NK-92 treated with Interleukin-12 subunit alpha and Interleukin-12 subunit beta, amount 100 ng/mL, for 24 hours (cell line): ENCODE results near the gene TSPAN3.

Source experiments
- DNase-seq: peaks from one replicate; lab custom pipeline; 2025; lab: John Stamatoyannopoulos, UW

Gene TSPAN3

DNA sequence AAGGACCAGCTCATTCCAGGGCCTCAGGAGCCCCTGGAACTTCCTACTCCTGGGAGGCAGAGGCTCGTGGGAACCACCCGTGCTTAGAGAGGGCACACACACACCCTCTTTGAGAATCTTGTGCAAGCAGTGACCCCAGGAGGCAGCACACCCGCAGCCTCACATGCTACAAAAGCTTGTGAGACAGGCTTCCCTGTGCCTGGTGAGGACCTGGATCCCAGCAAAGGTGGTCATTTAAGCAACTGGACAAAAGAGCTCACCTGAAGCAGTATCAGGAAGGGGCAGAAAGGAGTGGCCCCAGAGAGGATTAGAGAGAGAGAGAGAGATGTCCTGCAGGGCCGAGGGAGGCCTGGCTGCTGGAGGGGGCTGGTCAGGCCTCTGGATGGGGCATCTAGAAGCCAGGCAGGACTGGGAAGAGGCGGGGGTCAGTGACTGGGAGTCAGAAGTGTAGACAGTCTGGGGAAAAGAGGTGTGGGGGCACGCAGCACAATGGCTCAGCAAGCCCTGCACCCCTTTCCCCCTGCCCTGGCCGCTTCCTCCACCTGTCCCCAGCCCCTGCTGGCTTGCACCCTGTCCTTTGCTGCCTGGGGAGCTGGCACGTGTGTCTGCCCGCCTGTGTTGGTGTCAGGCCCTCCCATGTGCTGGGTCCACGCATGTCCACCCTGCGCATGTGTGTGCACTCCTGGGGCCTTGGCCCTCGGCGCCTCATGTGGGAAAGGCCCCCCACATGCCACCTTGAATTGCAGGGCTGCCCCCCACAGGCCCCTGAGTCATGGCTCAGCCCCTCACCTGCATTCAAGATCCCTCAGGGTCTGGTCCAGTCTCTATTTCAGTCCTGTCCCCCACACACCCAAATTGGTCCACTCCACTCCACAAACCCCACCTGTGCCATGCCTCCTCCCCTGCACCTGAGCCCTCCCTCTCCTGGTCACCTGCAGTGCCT, 36.9 kb downstream of the TSPAN3 start:
- DNase-seq = no peak

GRCh38 chr15:77033417-77033728, 37.5 kb downstream of the TSPAN3 start:
- DNase-seq = no peak

GRCh38 chr15:77032647-77033416, 38.1 kb downstream of the TSPAN3 start:
- DNase-seq = no peak

DNA sequence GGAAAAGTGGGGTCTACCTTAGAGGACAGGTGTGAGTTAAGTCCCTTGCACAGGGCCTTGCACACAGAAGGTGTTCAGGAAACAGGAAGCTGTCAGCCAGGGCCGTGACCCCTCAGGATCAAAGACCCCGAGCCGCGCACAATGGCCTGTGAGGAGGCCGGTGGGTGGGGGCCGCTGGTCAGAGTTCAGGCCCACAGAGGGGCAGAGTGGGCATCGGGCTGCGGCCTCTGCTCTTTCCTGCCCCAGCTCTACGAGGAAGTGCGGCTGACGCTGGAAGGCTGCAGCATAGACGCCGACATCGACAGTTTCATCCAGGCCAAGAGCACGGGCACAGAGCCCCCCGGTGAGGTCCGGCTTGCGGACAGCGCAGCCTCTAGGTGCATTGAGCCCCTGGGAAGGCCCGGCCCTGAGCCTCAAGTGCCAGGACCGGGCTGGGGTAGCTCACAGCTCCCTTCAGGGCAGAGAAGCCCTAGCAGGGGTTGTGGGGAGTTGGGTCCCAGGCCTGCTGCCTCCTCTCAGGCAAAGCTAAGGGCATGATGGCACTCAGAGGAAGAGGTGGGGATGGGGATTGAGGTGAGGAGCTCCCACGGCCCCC, 38.8 kb downstream of the TSPAN3 start:
- no peak for DNase-seq

DNA sequence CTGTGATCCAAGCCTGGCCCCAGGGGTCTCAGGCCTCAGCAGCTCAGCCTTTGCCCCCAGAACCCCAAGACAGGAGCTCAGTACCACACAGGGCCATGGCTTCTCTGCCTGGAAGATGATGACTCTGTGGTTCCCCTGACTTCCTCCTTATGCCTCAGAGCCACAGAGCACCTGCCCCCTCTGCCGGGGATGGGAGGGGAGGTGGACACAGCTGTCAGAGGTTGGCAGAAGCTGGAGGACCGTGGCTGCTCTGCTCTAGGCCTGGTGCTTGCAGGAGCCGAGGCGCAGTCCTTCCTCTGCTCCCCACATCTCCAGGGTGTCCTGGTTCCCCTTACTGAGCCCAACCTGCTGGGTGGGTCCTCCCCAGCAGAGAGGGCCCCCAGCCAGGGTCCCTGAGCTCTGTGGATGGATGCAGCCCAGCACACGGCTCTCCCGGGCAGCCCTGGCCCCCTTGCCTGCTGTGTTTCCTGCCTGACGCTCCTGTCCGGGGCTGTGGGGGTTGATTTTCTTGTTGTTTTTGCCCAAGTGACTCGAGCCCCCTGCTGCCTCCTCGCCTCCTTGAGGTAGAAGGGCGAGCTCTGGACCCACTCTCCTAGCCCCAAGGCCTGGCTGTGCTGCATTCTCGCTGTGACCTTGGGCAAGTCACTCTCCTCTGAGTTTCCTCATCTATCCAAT, 39.4 kb downstream of the TSPAN3 start:
- no peak for DNase-seq

- DNase-seq = no peak
Measured at GRCh38 chr15:77030928-77031375, 40.0 kb downstream of the TSPAN3 start.

DNA sequence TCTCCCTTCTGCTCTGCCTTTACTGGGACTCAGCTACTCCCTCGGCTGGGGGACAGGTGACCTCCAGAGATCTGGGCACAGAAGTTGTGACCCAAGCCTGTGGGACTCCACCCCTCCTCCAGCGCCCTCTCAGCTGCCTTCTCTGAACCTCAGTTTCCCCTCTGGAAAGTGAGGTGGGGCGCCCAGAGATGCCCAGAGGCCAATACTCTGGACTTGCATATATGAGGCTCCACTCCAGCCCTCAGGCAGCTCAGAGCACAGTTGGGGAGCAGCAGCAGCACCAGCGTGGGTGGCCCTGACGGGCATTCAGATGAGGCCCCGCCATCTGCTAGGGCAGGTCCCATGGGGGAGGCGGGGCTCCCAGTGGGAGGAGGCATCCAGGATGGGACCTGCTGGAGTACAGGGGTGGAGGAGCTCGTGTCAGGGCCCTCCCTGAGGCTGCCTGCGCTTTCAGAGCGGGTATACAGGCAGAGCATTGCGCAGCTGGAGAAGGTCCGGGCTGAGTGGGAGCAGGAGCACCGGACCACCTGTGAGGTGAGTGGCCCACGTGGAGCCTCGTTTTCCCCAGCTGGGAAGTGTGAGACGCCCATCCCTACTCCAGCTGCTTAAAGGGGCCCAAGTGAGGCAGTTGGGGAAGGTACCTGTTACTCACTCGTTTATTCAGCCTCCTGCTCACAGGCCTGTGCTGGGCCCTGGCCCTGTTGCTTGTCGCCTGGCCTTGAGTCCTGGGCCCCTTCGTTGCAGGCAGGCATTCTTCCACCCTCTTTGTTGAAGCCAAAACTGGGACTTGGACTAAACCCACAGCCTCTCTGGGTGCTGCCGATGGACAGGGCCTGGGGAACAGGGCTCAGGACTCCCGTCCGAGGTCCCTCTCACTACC, 40.6 kb downstream of the TSPAN3 start:
- DNase-seq = no peak

- no peak for DNase-seq
Measured at GRCh38 chr15:77029166-77030047, 41.5 kb downstream of the TSPAN3 start.

GRCh38 chr15:77028451-77029165, 42.3 kb downstream of the TSPAN3 start:
- DNase-seq = no peak

GRCh38 chr15:77027697-77028450, 43.0 kb downstream of the TSPAN3 start:
- no peak for DNase-seq

DNA sequence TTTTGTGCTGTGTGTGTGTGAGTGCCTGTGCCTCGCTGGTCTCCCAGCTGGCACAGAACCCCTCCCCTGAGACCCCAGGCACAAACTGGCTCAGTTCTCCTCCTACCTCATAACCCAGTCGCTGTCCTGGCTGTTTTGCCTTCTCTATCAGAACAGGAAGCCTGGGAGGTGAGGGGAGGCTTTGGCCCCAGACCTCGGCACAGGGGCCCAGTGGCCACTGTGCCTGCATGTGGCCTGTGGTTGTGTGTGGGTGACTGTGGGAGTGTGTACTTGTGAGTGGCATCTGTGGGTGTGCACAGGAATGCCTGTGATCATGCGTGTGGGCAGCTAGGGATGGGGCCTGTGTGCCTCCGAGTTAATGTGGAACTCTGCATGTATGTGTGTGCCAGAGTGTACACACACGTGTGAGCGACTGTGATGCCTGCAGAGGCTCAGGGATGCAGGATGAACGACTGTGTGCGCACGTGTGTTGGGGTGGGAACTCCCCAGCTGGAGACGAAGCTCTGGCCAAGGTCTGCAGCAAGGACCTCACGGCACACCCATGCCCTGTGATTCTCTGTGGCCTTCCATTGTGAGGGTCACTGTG, 43.7 kb downstream of the TSPAN3 start:
- DNase-seq = no peak

- DNase-seq = no peak
Measured at GRCh38 chr15:77026501-77027110, 44.3 kb downstream of the TSPAN3 start.

DNA sequence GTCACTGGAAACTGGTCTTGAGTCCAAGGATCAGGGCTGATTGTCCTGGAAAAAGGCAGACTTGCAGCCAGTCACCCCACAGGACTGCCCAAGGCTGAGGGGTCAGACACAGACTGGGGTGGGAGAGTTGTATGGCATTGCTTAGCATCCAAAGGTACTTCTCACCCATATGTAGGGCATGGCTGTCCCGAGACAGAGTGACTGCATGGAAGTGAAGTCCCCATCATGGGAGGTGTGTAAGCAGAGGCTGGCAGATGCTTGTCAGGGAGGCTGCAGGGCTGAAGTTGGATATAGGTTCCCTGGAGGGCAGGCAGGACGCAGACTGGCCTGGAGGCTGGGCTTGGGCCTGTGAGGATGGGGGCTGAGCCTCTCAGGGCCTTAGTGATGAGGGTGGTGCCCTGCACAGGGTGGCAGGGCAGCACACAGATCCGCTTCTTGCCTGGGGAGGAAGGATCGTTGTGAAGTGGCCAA, 44.9 kb downstream of the TSPAN3 start:
- DNase-seq = no peak

DNA sequence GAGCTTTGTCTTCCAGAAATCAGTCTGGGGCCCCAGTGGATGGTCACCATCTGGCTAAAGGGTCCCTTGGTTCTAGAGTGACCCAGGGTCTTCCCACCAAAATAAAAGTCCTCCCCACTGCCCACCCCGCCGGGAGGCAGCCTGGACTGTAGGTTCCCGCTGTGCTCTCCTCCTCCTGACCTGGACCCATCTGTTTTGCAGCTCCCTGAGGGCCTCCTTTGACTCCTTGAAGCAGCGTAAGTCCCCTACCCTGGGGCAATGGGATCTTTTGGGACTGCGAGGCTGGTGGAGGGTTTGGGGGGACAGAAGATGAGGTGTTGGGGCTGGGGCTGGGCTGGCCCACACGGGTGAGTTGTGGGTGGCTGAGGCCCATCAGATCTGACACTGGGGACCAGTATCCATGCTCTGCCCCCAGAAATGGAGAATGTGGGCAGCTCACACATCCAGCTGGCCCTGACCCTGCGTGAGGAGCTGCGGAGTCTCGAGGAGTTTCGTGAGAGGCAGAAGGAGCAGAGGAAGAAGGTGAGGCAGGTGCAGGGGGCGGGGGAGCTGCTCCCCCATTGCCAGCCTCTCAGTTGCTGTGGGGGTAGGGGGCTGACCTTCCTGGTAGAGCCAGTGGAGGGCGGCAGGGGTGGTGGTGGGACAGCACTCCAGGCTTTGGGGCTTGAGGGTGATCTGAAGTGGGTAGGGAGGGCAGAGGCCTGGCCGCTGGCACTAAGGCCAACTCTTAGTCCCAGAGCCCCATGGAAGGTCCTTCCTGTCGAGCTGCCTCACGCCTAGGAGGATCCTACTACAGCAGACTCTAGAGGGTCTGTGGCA, 45.6 kb downstream of the TSPAN3 start:
- DNase-seq = no peak

DNA sequence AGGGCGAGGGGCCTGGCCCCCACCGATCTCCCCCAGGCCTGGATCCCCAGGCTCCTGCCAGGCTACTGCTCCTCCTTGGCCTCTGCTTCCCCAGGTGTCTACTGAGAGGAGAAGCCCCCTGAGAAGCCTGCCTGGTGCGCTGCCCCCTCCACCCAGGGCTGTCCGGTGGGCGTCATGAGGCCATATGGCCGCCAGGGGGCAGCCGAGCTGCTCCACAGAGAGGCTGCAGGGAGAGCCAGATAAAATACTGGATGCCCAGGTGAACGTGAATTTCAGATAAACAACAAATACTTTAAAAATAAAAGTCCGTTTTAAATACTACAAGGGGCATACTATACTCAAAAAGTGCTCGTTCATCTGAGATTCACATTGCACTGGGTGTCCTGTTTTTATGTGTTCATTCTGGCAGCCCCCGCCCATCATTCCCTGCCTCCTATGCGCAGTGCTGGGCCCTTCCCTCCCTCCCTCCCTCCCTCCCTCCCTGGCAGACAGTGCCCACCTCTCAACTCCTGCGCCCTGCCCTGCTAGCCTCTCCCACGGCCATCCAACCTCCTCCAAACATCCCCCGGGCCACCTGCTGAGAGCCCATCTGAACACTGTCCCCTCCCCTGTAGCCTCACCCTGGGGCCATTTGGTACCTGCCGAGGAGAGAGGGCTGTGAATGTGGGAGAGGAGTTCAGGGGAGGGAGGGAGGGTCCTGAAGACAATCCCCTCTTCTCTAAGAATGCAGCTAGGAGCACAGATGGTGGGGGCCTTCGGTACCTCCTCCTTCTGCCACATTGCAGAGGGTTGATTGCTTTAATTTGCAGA, 46.4 kb downstream of the TSPAN3 start:
- peak; percentile 37 for DNase-seq
